Muscle of leg (tissue), 11 donors: ENCODE data around the gene AGBL5. TPM values are rescaled to one million over a fixed set of nuclear protein-coding genes. Genes with fewer than 3 reads are reported as not detected.

Experiments
- DNase-seq: peaks from one replicate; pipeline ENCODE4 v3.0.0; 2013
- H3K27ac ChIP-seq: one replicate; pipeline ENCODE4 v1.5.1; 2013; ENCODE audit warnings: mild to moderate bottlenecking, low read length, control low read depth
- H3K27me3 ChIP-seq: one replicate; pipeline ENCODE4 v1.6.1; 2013; ENCODE audit warnings: low read length; ENCODE audit not compliant: control insufficient read depth, insufficient read depth
- H3K36me3 ChIP-seq: one replicate; pipeline ENCODE4 v1.6.1; 2013; ENCODE audit warnings: low read length; ENCODE audit not compliant: control insufficient read depth, insufficient read depth
- H3K4me1 ChIP-seq: one replicate; pipeline ENCODE4 v1.6.1; 2013; ENCODE audit warnings: low read length; ENCODE audit not compliant: control insufficient read depth, insufficient read depth
- H3K4me3 ChIP-seq: one replicate; pipeline ENCODE4 v1.5.1; 2013; ENCODE audit warnings: low read length, control low read depth
- H3K9me3 ChIP-seq: replicated peaks from 2 replicates; pipeline ENCODE4 v1.6.1; 2013; ENCODE audit warnings: low read depth, low read length; ENCODE audit not compliant: control insufficient read depth
- WGBS: methylation state at CpG from one replicate; pipeline ENCODE4 v1.1.5; 2013; ENCODE audit warnings: missing lambda C conversion rate; ENCODE audit not compliant: insufficient coverage; 5-methylcytosine and 5-hydroxymethylcytosine counted together
- polyA plus RNA-seq, 8 donors: library from polyadenylated mRNA; unstranded; fragments of 120-200 nt; gene quantifications; one replicate each; pipeline versions ENCODE4 v1.2.1 to v1.2.3, GENCODE V29; 2013; ENCODE audit warnings: inconsistent platforms in 1 of 8, low replicate concordance in 1 of 8; ENCODE audit not compliant: insufficient read length in 8 of 8, insufficient read depth in 1 of 8
- total RNA-seq: library from RNA; stranded (reverse); fragments of 120-200 nt; gene quantifications from one replicate; pipeline ENCODE4 v1.2.4, GENCODE V29; 2013

AGBL5 gene
- total and polyA plus RNA-seq, 9 donors: 12.4 to 22.6 (median 20.4) TPM

- Histone ChIP-seq H3K36me3 (peaks cover 44% of the 10 kb centered on the region), H3K27ac (peak overlapping the region; percentile 97), H3K27me3 (no peaks in the 10 kb centered on the region), H3K9me3 (no peaks in the 10 kb centered on the region), H3K4me1 (peaks cover 13% of the 10 kb centered on the region), H3K4me3 (peak overlapping the region; percentile 89)
- WGBS: 0% methylated on average over 19 of the region's 24 CpGs
- DNase-seq: no peak
Measured at GRCh38 chr2:27051902-27052645, 606 bp downstream of the AGBL5 start.

- 88% methylated on average over 11 of the region's 11 CpGs for WGBS
- H3K27ac ChIP-seq: no peak overlapping the region
- DNase-seq: no peak
- H3K27me3 ChIP-seq: no peaks in the 10 kb centered on the region
- peaks cover 13% of the 10 kb centered on the region for H3K4me1 ChIP-seq
- peaks cover 55% of the 10 kb centered on the region for H3K36me3 ChIP-seq
- no peak overlapping the region for H3K4me3 ChIP-seq
- no peaks in the 10 kb centered on the region for H3K9me3 ChIP-seq
Measured at GRCh38 chr2:27053321-27053720, 1.9 kb downstream of the AGBL5 start.

- DNase-seq: no peak
- peaks cover 13% of the 10 kb centered on the region for H3K4me1 ChIP-seq
- H3K36me3 ChIP-seq: peaks cover 59% of the 10 kb centered on the region
- no peak overlapping the region for H3K27ac ChIP-seq
- H3K27me3 ChIP-seq: no peaks in the 10 kb centered on the region
- no peaks in the 10 kb centered on the region for H3K9me3 ChIP-seq
- no peak overlapping the region for H3K4me3 ChIP-seq
- 88% methylated on average over 8 of the region's 8 CpGs for WGBS
Measured at GRCh38 chr2:27053776-27054175, 2.3 kb downstream of the AGBL5 start.

GRCh38 chr2:27054721-27055120 lies 3.3 kb downstream of the AGBL5 start:
- H3K27ac ChIP-seq: no peak overlapping the region
- H3K4me1 ChIP-seq: peaks cover 7% of the 10 kb centered on the region
- DNase-seq: no peak
- 97% methylated on average over 8 of the region's 11 CpGs for WGBS
- no peaks in the 10 kb centered on the region for H3K27me3 ChIP-seq
- H3K9me3 ChIP-seq: no peaks in the 10 kb centered on the region
- no peak overlapping the region for H3K4me3 ChIP-seq
- peaks cover 68% of the 10 kb centered on the region for H3K36me3 ChIP-seq

- 100% methylated on average over 1 of the region's 6 CpGs for WGBS
- no peak overlapping the region for H3K4me3 ChIP-seq
- no peaks in the 10 kb centered on the region for H3K9me3 ChIP-seq
- no peaks in the 10 kb centered on the region for H3K27me3 ChIP-seq
- no peak overlapping the region for H3K27ac ChIP-seq
- peaks cover 2% of the 10 kb centered on the region for H3K4me1 ChIP-seq
- peaks cover 78% of the 10 kb centered on the region for H3K36me3 ChIP-seq
- DNase-seq: no peak
Measured at GRCh38 chr2:27057184-27057583, 5.7 kb downstream of the AGBL5 start.

- peaks cover 73% of the 10 kb centered on the region for H3K36me3 ChIP-seq
- WGBS: 85% methylated on average over 8 of the region's 10 CpGs
Measured at GRCh38 chr2:27058210-27058609, 6.7 kb downstream of the AGBL5 start.

GRCh38 chr2:27059141-27059820 lies 7.8 kb downstream of the AGBL5 start:
- Histone ChIP-seq H3K4me3 (no peak overlapping the region), H3K9me3 (no peaks in the 10 kb centered on the region), H3K4me1 (no peaks in the 10 kb centered on the region), H3K27me3 (no peaks in the 10 kb centered on the region), H3K36me3 (peaks cover 63% of the 10 kb centered on the region), H3K27ac (no peak overlapping the region)
- WGBS: 84% methylated on average over 14 of the region's 15 CpGs
- no peak for DNase-seq

More at GRCh38 chr2:27058210-27058609, 6.7 kb downstream of the AGBL5 start:
- H3K27ac ChIP-seq: no peak overlapping the region
- H3K4me3 ChIP-seq: no peak overlapping the region
- H3K4me1 ChIP-seq: no peaks in the 10 kb centered on the region
- no peaks in the 10 kb centered on the region for H3K27me3 ChIP-seq
- no peak for DNase-seq
- no peaks in the 10 kb centered on the region for H3K9me3 ChIP-seq

- WGBS: 100% methylated on average over 1 of the region's 3 CpGs
- Histone ChIP-seq H3K27ac (no peak overlapping the region), H3K36me3 (peaks cover 57% of the 10 kb centered on the region), H3K4me3 (no peak overlapping the region), H3K9me3 (no peaks in the 10 kb centered on the region), H3K27me3 (no peaks in the 10 kb centered on the region), H3K4me1 (no peaks in the 10 kb centered on the region)
- no peak for DNase-seq
Measured at GRCh38 chr2:27060323-27060722, 8.9 kb downstream of the AGBL5 start.

GRCh38 chr2:27065128-27065527 lies 13.7 kb downstream of the AGBL5 start:
- Histone ChIP-seq H3K4me1 (peaks cover 10% of the 10 kb centered on the region), H3K27me3 (no peaks in the 10 kb centered on the region), H3K9me3 (no peaks in the 10 kb centered on the region), H3K27ac (no peak overlapping the region), H3K4me3 (no peak overlapping the region), H3K36me3 (peaks cover 36% of the 10 kb centered on the region)
- 90% methylated on average over 2 of the region's 3 CpGs for WGBS
- DNase-seq: no peak

GRCh38 chr2:27067385-27067784 lies 15.9 kb downstream of the AGBL5 start:
- 94% methylated on average over 4 of the region's 5 CpGs for WGBS
- H3K27me3 ChIP-seq: no peaks in the 10 kb centered on the region
- H3K9me3 ChIP-seq: no peaks in the 10 kb centered on the region
- peaks cover 30% of the 10 kb centered on the region for H3K36me3 ChIP-seq
- DNase-seq: no peak
- no peak overlapping the region for H3K27ac ChIP-seq
- peaks cover 23% of the 10 kb centered on the region for H3K4me1 ChIP-seq
- H3K4me3 ChIP-seq: no peak overlapping the region
